GM12874 (cell line): ENCODE results near the gene AGBL1.

Experiments
- TF ChIP-seq, protein P1 (sequence below): IDR thresholded peaks from 2 replicates; pipeline ENCODE4 v1.5.1; 2011; ENCODE audit warnings: low read depth, mild to moderate bottlenecking, control low read depth, low read length, moderate library complexity; ENCODE audit not compliant: insufficient read depth

The AGBL1 gene

DNA sequence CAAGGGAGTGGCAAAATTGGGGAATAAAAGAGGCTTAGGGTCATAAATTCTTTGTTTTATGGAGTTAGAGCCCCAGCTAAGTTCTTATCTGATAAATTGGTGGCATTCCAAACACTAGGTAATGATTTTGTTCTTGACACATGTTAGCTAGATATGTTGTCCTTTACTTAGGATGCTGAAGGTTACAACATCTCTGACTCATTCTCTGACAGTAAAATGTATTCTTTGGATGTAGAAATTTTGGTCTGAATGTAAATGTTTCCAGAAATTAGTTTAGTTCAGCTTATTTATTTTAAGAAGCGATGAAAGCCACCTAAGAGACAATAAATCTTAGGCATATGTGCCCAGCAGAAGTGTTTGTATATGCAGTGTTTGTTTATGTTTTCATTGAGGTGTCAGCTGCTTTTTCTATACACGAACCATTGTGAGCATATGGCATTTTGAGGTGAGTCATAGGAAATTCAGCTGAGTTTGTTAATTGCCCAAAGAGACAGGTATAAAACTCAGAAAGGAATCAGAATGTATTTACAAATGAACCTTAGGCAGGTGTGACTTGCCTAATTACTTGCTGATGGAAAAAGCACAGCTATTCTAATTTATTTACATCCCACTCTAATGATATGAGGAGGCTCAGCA, 247.7 kb downstream of the AGBL1 start:
- TF ChIP-seq, protein P1, sequence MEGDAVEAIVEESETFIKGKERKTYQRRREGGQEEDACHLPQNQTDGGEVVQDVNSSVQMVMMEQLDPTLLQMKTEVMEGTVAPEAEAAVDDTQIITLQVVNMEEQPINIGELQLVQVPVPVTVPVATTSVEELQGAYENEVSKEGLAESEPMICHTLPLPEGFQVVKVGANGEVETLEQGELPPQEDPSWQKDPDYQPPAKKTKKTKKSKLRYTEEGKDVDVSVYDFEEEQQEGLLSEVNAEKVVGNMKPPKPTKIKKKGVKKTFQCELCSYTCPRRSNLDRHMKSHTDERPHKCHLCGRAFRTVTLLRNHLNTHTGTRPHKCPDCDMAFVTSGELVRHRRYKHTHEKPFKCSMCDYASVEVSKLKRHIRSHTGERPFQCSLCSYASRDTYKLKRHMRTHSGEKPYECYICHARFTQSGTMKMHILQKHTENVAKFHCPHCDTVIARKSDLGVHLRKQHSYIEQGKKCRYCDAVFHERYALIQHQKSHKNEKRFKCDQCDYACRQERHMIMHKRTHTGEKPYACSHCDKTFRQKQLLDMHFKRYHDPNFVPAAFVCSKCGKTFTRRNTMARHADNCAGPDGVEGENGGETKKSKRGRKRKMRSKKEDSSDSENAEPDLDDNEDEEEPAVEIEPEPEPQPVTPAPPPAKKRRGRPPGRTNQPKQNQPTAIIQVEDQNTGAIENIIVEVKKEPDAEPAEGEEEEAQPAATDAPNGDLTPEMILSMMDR = no peak

DNA sequence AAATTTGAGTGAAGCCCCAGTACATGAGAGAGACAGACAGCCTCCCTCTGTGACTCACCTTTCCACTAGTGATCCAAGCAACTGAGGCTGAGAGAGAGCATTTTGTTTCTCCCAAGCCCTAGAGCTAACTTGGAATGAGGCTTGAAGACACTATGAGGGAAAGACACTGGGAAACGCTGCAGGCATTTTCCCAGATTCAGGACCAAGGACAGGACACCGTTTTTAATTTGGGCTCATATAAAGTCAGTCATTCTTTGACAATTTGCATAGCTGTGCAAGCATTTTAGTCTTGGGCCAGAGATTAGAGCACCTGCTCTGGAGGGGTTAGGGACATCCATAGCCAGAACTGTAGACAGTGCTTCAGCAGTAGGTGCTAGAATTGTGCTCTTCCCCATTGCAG, 249.0 kb downstream of the AGBL1 start:
- TF ChIP-seq, protein P1 = no peak

- TF ChIP-seq, protein P1 = no peak
Observed at GRCh38 chr15:86329311-86330013, 249.8 kb downstream of the AGBL1 start.

- TF ChIP-seq, protein P1 = no peak
Observed at GRCh38 chr15:86333819-86334218, 254.1 kb downstream of the AGBL1 start.

GRCh38 chr15:86336051-86336788, 256.5 kb downstream of the AGBL1 start:
- TF ChIP-seq, protein P1 = no peak

DNA sequence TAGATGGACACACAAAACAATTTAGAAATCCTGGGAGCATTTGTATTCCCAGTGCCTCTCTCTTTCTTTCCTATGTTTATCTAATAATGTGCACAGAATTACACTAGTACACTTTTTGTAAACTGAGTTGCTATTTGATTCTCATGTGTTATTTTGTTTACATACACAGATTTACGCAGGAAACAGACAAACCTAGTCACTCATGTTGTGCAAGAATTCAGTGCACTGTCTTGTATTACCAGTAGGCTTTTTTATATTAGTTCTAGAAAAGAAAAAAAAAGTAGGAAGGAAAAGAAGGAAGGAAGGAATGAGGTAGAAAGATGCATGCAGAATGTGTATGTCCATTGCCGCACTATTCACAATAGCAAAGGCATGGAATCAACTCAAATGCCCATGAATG, 257.4 kb downstream of the AGBL1 start:
- TF ChIP-seq, protein P1 = no peak

DNA sequence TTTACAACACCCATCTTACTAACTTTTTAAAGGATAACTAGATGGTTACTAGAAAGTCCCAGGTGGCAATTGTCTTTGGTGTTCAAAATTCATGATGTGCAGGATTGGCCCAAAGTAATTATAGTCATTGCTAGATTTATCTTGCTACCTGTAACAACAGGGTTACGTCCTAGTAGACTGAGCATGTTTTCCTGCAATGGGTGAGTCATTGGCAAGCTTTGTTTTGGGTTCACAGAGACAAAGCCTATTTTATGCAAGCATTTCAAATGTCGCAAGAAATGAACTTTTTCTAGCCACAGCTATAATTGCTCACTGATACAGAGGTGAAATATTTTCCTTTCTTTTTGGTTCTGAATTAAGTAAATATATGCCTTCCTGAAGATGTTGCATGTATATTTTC, 267.6 kb downstream of the AGBL1 start:
- TF ChIP-seq, protein P1 = no peak
